Osteoblast (primary cell): Measurements from ENCODE around the gene SPATS2L. TPM values are rescaled to one million over a fixed set of nuclear protein-coding genes. Genes with fewer than 3 reads are reported as not detected.
A peak's percentile ranks its signal among the peaks of the same experiment; 100 is the strongest.

Source experiments
- DNase-seq: peaks from one replicate; pipeline ENCODE4 v3.0.0; 2011; ENCODE audit warnings: low spot score, mixed read lengths; ENCODE audit not compliant: insufficient read length; ENCODE audit errors: missing footprints
- H2AFZ ChIP-seq: 2 replicates; pipeline ENCODE4 v1.6.0; 2011; ENCODE audit warnings: mild to moderate bottlenecking, low read length
- H3K27ac ChIP-seq: 2 replicates; pipeline ENCODE4 v1.5.1; 2011; ENCODE audit warnings: mild to moderate bottlenecking, low read depth, low read length, moderate library complexity
- H3K27me3 ChIP-seq: 2 replicates; pipeline ENCODE4 v1.6.0; 2012; ENCODE audit warnings: mild to moderate bottlenecking, control low read depth, inconsistent platforms, low read length, moderate library complexity; ENCODE audit not compliant: insufficient read depth
- H3K36me3 ChIP-seq: 2 replicates; pipeline ENCODE4 v1.5.1; 2011; ENCODE audit warnings: mild to moderate bottlenecking, low read length, control low read depth, moderate library complexity; ENCODE audit not compliant: insufficient read depth
- H3K4me1 ChIP-seq: 2 replicates; pipeline ENCODE4 v1.5.1; 2011; ENCODE audit warnings: mild to moderate bottlenecking, low read length, control low read depth, moderate library complexity; ENCODE audit not compliant: insufficient read depth
- H3K4me2 ChIP-seq: 2 replicates; pipeline ENCODE4 v1.6.0; 2011; ENCODE audit warnings: mild to moderate bottlenecking, low read length; ENCODE audit not compliant: insufficient read depth
- H3K4me3 ChIP-seq: fragments of 200-600 bp; sonication (generic); 3 replicates; pipeline ENCODE4 v1.5.1; 2012; ENCODE audit warnings: mild to moderate bottlenecking, low read length, inconsistent platforms; ENCODE audit not compliant: insufficient read depth
- H3K79me2 ChIP-seq: 2 replicates; pipeline ENCODE4 v1.6.0; 2012; ENCODE audit warnings: mild to moderate bottlenecking, low read length, control low read depth, inconsistent platforms; ENCODE audit not compliant: insufficient read depth
- H3K9me3 ChIP-seq: 2 replicates; pipeline ENCODE4 v1.5.1; 2011; ENCODE audit warnings: low read depth, low read length, control low read depth
- H4K20me1 ChIP-seq: 2 replicates; pipeline ENCODE4 v1.6.0; 2012; ENCODE audit warnings: mild to moderate bottlenecking, low read length, control low read depth; ENCODE audit not compliant: insufficient read depth
- CTCF ChIP-seq: IDR thresholded peaks from 2 replicates; pipeline ENCODE4 v1.5.1; 2011; ENCODE audit warnings: mild to moderate bottlenecking, low read depth, low read length, moderate library complexity; ENCODE audit errors: extremely low read depth
- total RNA-seq: library from RNA; depleted of rRNA; stranded (reverse); fragments of >200 nt; gene quantifications from 2 replicates; pipeline ENCODE4 v1.2.3, GENCODE V29; 2012

The SPATS2L gene
- total RNA-seq, 1 donor, result 74.6 TPM

- H3K4me3 ChIP-seq, result no peak overlapping the region
- H3K4me2 ChIP-seq, result no peak overlapping the region
- H3K79me2 ChIP-seq, result peaks cover 79% of the 10 kb centered on the region
- H3K27me3 ChIP-seq, result no peaks in the 10 kb centered on the region
- no peaks in the 10 kb centered on the region for H3K9me3 ChIP-seq
- H3K27ac ChIP-seq, result no peak overlapping the region
- TF ChIP-seq CTCF, result no peak
- peaks cover 2% of the 10 kb centered on the region for H3K36me3 ChIP-seq
- peaks cover 30% of the 10 kb centered on the region for H3K4me1 ChIP-seq
- H4K20me1 ChIP-seq, result no peaks in the 10 kb centered on the region
- no peak for DNase-seq
- H2AFZ ChIP-seq, result no peak overlapping the region
Observed at GRCh38 chr2:200335657-200336056, 29.2 kb downstream of the SPATS2L start.

- Histone ChIP-seq H3K4me3 (no peak overlapping the region), H3K27ac (peak overlapping the region; percentile 20), H4K20me1 (no peaks in the 10 kb centered on the region), H3K36me3 (peaks cover 2% of the 10 kb centered on the region), H3K79me2 (peaks cover 72% of the 10 kb centered on the region), H3K4me1 (peaks cover 37% of the 10 kb centered on the region), H3K27me3 (no peaks in the 10 kb centered on the region), H3K4me2 (no peak overlapping the region), H2AFZ (no peak overlapping the region), H3K9me3 (no peaks in the 10 kb centered on the region)
- DNase-seq, result no peak
- TF ChIP-seq CTCF, result no peak
Observed at GRCh38 chr2:200336980-200337615, 30.6 kb downstream of the SPATS2L start.

GRCh38 chr2:200337621-200338020 lies 31.1 kb downstream of the SPATS2L start:
- Histone ChIP-seq H3K79me2 (peaks cover 73% of the 10 kb centered on the region), H4K20me1 (no peaks in the 10 kb centered on the region), H3K9me3 (no peaks in the 10 kb centered on the region), H3K27ac (no peak overlapping the region), H3K36me3 (no peaks in the 10 kb centered on the region), H3K4me2 (no peak overlapping the region), H3K4me3 (no peak overlapping the region), H3K4me1 (peaks cover 37% of the 10 kb centered on the region), H3K27me3 (no peaks in the 10 kb centered on the region), H2AFZ (no peak overlapping the region)
- TF ChIP-seq CTCF, result no peak
- DNase-seq, result no peak

GRCh38 chr2:200338692-200339091 lies 32.2 kb downstream of the SPATS2L start:
- peak overlapping the region; percentile 12 for H3K4me2 ChIP-seq
- H3K36me3 ChIP-seq, result no peaks in the 10 kb centered on the region
- no peak for DNase-seq
- H3K27ac ChIP-seq, result peak overlapping the region; percentile 4
- no peaks in the 10 kb centered on the region for H4K20me1 ChIP-seq
- H3K9me3 ChIP-seq, result no peaks in the 10 kb centered on the region
- H3K79me2 ChIP-seq, result peaks cover 74% of the 10 kb centered on the region
- peaks cover 37% of the 10 kb centered on the region for H3K4me1 ChIP-seq
- no peak for TF ChIP-seq CTCF
- no peaks in the 10 kb centered on the region for H3K27me3 ChIP-seq
- H2AFZ ChIP-seq, result peak overlapping the region; percentile 1
- no peak overlapping the region for H3K4me3 ChIP-seq
